ENCODE measurements around the gene FTL. TPM values are rescaled to one million over a fixed set of nuclear protein-coding genes. Genes with fewer than 3 reads are reported as not detected.

Gene FTL
- total RNA-seq, 1 experiment from 2014 or later, result 1,245 TPM

GRCh38 chr19:49006905-49007304 lies 41.8 kb downstream of the FTL start:
- Histone ChIP-seq H3K56ac (ENCODE audit: insufficient read length, low read depth, low read length) (no peak overlapping the region), H3K4me2 (ENCODE audit: insufficient read depth, insufficient read length, low read length) (no peak overlapping the region), H3K23me2 (ENCODE audit: insufficient read length, low read depth, low read length, poor library complexity, severe bottlenecking) (no peaks in the 10 kb centered on the region), H3K79me2 (ENCODE audit: insufficient read depth, low read length) (no peaks in the 10 kb centered on the region), H3K79me1 (ENCODE audit: insufficient read depth, low read depth, low read length, poor library complexity, severe bottlenecking) (no peaks in the 10 kb centered on the region), H3K14ac (ENCODE audit: insufficient read depth, low read length) (no peak overlapping the region), H4K5ac (ENCODE audit: insufficient read length, low read depth, low read length) (no peak overlapping the region), H2BK5ac (ENCODE audit: insufficient read length, low read length) (no peak overlapping the region), H3K9ac (ENCODE audit: extremely low read depth, insufficient read length, low read length) (no peak overlapping the region), H3K18ac (ENCODE audit: insufficient read length, low read depth, low read length) (no peak overlapping the region), H3T11ph (ENCODE audit: low read length) (no peak overlapping the region), H3K4ac (ENCODE audit: low read depth, low read length) (no peak overlapping the region), H3K27ac (ENCODE audit: insufficient read length, low read depth, low read length) (no peak overlapping the region), H4K91ac (ENCODE audit: insufficient read length, low read depth, low read length) (no peak overlapping the region), H3K4me1 (ENCODE audit: insufficient read depth, low read length) (no peaks in the 10 kb centered on the region), H3K27me3 (ENCODE audit: insufficient read depth, low read length) (no peaks in the 10 kb centered on the region), H2BK15ac (ENCODE audit: low read depth, low read length) (no peak overlapping the region), H2AFZ (ENCODE audit: low read length) (no peak overlapping the region), H2BK20ac (ENCODE audit: low read depth, low read length, poor library complexity, severe bottlenecking) (no peak overlapping the region), H3K23ac (ENCODE audit: insufficient read length, low read depth, low read length) (no peak overlapping the region), H2AK5ac (ENCODE audit: insufficient read length, low read length) (no peak overlapping the region), H4K8ac (replicated peaks; ENCODE audit: insufficient read length, low read depth, low read length) (no peak overlapping the region), H2BK12ac (ENCODE audit: insufficient read length, low read depth, low read length) (no peak overlapping the region), H3K9me3 (ENCODE audit: control insufficient read depth, low read depth, low read length) (no peaks in the 10 kb centered on the region), H4K20me1 (ENCODE audit: control insufficient read depth, insufficient read depth, insufficient read length) (no peaks in the 10 kb centered on the region), H2BK120ac (ENCODE audit: low read depth, low read length, poor library complexity, severe bottlenecking) (no peak overlapping the region)
- no peaks in the 10 kb centered on the region for H3K9me3 Mint-ChIP-seq
- no peak for DNase-seq
- H3K36me3 Mint-ChIP-seq (ENCODE audit: insufficient read depth in 1 of 3, low read depth in 3 of 3), result peaks cover 23 to 77% (median 75%) of the 10 kb centered on the region in 3 experiments; a peak in 6 of 7 replicates
- H3K27me3 Mint-ChIP-seq (ENCODE audit: low read depth), result no peaks in the 10 kb centered on the region
- no peak overlapping the region for H3K4me3 Mint-ChIP-seq
- no peak overlapping the region for H3K27ac Mint-ChIP-seq
- TF ChIP-seq CTCF (conservative IDR thresholded peaks at IDR 0.05), result no peak
- no peaks in the 10 kb centered on the region for H3K4me1 Mint-ChIP-seq
- WGBS (ENCODE audit: extremely low coverage, insufficient read length, low lambda C conversion rate), result no CpG with 5 or more reads among the region's 22 CpGs

All from H9 (cell line).